ENCODE measurements around the gene KCNAB1. TPM values are rescaled to one million over a fixed set of nuclear protein-coding genes. Genes with fewer than 3 reads are reported as not detected.

The KCNAB1 gene
- total and polyA plus RNA-seq, 2 experiments from 2014 or later, result 0.80 to 1.4 TPM

DNA sequence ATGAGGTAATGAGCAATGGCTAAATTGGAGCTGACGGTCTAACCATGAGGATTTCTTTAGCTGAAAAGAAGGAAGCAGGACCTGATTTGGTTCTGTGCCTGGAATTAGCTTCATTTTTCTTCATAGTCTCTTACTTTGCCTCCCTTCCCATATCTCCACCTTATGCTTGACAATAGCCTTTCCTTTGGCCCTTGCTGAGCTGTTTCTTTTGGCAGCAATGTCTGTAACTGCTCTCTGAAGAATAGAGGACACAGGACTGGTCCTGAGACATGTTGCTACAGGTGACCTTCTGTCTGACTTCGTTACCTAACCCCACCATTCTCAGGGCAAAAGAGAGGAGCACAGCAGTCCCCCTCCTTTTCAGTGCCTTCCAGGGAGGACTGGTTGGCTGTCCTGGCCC is 312.2 kb downstream of the KCNAB1 start:
- H2AFZ ChIP-seq, result no peak overlapping the region
- H4K20me1 ChIP-seq (ENCODE audit: insufficient read depth, poor library complexity, severe bottlenecking), result no peaks in the 10 kb centered on the region
- no peak overlapping the region for H3K4me3 ChIP-seq
- H3K27me3 ChIP-seq, result no peaks in the 10 kb centered on the region
- no peak overlapping the region for H3K27ac ChIP-seq
- DNase-seq (ENCODE audit: low spot score), result no peak
- no peaks in the 10 kb centered on the region for H3K9me2 ChIP-seq (replicated peaks; ENCODE audit: insufficient read depth)
- H3K79me2 ChIP-seq, result no peaks in the 10 kb centered on the region
- H3K4me2 ChIP-seq, result no peak overlapping the region
- TF ChIP-seq EZH2phosphoT487 (IDR thresholded peaks at IDR 0.05; ENCODE audit: low read depth, severe bottlenecking, unreplicated experiment), result no peak
- WGBS (ENCODE audit: low lambda C conversion rate, missing lambda C conversion rate), result 94% methylated on average over 2 of the region's 2 CpGs
- H3K36me3 ChIP-seq (replicated peaks; ENCODE audit: insufficient read depth, low read depth), result no peaks in the 10 kb centered on the region
- no peaks in the 10 kb centered on the region for H3K4me1 ChIP-seq (ENCODE audit: insufficient read depth)
- no peaks in the 10 kb centered on the region for H3K9me3 ChIP-seq (ENCODE audit: low read depth)

DNA sequence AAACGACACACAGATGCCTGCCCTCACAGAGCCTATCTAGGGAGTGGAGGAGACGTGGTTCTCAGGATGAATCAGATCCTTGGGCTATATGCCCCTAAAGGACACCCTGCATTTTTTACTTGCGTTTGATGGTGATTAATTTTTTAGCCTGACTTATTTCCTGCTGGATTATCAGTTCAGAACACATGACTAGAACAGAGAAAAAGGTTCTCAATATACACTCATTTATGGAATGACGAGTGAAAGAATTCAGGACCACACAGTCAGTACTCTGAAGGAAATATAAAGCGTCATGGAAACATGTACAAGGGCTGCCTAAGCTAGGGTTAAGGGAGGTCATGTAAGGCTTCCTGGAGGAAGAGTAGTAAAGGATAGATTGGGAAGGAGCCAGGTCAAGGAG is 312.8 kb downstream of the KCNAB1 start:
- Histone ChIP-seq H3K79me2 (no peaks in the 10 kb centered on the region), H3K36me3 (replicated peaks; ENCODE audit: insufficient read depth, low read depth) (no peaks in the 10 kb centered on the region), H3K27ac (no peak overlapping the region), H3K9me3 (ENCODE audit: low read depth) (no peaks in the 10 kb centered on the region), H3K4me3 (no peak overlapping the region), H3K9me2 (replicated peaks; ENCODE audit: insufficient read depth) (no peaks in the 10 kb centered on the region), H3K27me3 (no peaks in the 10 kb centered on the region), H3K4me2 (no peak overlapping the region), H3K4me1 (ENCODE audit: insufficient read depth) (no peaks in the 10 kb centered on the region), H4K20me1 (ENCODE audit: insufficient read depth, poor library complexity, severe bottlenecking) (no peaks in the 10 kb centered on the region), H2AFZ (no peak overlapping the region)
- no peak for TF ChIP-seq EZH2 (IDR thresholded peaks at IDR 0.05; ENCODE audit: borderline replicate concordance)
- no peak for TF ChIP-seq EZH2phosphoT487 (IDR thresholded peaks at IDR 0.05; ENCODE audit: low read depth, severe bottlenecking, unreplicated experiment)
- TF ChIP-seq, protein P1, sequence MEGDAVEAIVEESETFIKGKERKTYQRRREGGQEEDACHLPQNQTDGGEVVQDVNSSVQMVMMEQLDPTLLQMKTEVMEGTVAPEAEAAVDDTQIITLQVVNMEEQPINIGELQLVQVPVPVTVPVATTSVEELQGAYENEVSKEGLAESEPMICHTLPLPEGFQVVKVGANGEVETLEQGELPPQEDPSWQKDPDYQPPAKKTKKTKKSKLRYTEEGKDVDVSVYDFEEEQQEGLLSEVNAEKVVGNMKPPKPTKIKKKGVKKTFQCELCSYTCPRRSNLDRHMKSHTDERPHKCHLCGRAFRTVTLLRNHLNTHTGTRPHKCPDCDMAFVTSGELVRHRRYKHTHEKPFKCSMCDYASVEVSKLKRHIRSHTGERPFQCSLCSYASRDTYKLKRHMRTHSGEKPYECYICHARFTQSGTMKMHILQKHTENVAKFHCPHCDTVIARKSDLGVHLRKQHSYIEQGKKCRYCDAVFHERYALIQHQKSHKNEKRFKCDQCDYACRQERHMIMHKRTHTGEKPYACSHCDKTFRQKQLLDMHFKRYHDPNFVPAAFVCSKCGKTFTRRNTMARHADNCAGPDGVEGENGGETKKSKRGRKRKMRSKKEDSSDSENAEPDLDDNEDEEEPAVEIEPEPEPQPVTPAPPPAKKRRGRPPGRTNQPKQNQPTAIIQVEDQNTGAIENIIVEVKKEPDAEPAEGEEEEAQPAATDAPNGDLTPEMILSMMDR (IDR thresholded peaks at IDR 0.05; ENCODE audit: poor library complexity), result no peak
- no peak for DNase-seq (ENCODE audit: low spot score)
- 71% methylated on average over 5 of the region's 5 CpGs for WGBS (ENCODE audit: low lambda C conversion rate, missing lambda C conversion rate)

DNA sequence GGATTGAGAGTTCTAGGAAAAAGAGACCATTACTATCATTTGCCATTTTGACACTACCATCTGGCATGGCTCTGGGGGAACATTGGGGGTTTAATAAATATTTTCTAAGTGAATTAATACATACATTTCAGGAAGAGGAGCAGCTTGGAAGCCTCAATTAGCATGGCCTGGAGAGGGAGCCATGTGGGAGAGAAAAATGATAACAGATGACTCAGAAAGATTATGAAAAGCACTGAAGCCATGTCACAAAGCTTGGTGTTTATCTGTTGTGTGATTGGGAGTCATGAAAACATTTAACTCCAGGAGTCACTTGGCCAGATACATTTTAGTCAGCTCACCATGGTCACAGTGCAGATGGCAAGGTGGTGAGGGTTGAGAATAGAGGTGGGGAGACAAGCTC is 313.5 kb downstream of the KCNAB1 start:
- Histone ChIP-seq H3K4me3 (no peak overlapping the region), H3K4me1 (ENCODE audit: insufficient read depth) (no peaks in the 10 kb centered on the region), H3K36me3 (replicated peaks; ENCODE audit: insufficient read depth, low read depth) (no peaks in the 10 kb centered on the region), H2AFZ (no peak overlapping the region), H3K4me2 (no peak overlapping the region), H4K20me1 (ENCODE audit: insufficient read depth, poor library complexity, severe bottlenecking) (no peaks in the 10 kb centered on the region), H3K9me2 (replicated peaks; ENCODE audit: insufficient read depth) (no peaks in the 10 kb centered on the region), H3K27me3 (no peaks in the 10 kb centered on the region), H3K9me3 (ENCODE audit: low read depth) (no peaks in the 10 kb centered on the region), H3K27ac (no peak overlapping the region), H3K79me2 (no peaks in the 10 kb centered on the region)
- TF ChIP-seq EZH2phosphoT487 (IDR thresholded peaks at IDR 0.05; ENCODE audit: low read depth, severe bottlenecking, unreplicated experiment) (no peak), EZH2 (IDR thresholded peaks at IDR 0.05; ENCODE audit: borderline replicate concordance) (no peak)
- TF ChIP-seq, protein P1 (IDR thresholded peaks at IDR 0.05; ENCODE audit: poor library complexity), result no peak
- DNase-seq (ENCODE audit: low spot score), result no peak

DNA sequence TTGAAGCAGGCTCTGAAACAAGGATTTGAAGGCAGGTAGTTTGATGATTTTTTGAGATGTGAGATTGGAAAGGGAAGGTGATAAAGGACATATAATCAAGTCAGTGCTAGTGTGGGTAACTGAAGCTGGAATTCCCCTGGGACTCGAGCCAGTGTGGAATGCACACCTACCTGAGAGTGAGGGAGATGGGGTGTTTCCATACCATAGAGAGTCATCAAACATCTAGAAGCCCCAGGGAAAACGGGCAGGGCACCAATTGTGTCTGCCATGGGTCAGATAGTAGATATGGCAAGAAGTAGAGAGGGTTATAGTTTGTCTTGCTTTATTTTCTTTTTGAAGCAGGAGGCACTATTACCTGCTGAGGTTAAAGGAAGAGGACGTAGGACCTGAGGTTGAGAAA is 314.5 kb downstream of the KCNAB1 start:
- H3K9me3 ChIP-seq (ENCODE audit: low read depth), result no peaks in the 10 kb centered on the region
- H2AFZ ChIP-seq, result no peak overlapping the region
- no peak overlapping the region for H3K4me3 ChIP-seq
- no peak for DNase-seq (ENCODE audit: low spot score)
- H3K27ac ChIP-seq, result no peak overlapping the region
- no peaks in the 10 kb centered on the region for H3K36me3 ChIP-seq (replicated peaks; ENCODE audit: insufficient read depth, low read depth)
- 76% methylated on average over 3 of the region's 3 CpGs for WGBS (ENCODE audit: low lambda C conversion rate, missing lambda C conversion rate)
- H3K9me2 ChIP-seq (replicated peaks; ENCODE audit: insufficient read depth), result no peaks in the 10 kb centered on the region
- H3K4me2 ChIP-seq, result no peak overlapping the region
- TF ChIP-seq, protein P1 (IDR thresholded peaks at IDR 0.05; ENCODE audit: poor library complexity), result no peak
- no peak for TF ChIP-seq EZH2 (IDR thresholded peaks at IDR 0.05; ENCODE audit: borderline replicate concordance)
- TF ChIP-seq EZH2phosphoT487 (IDR thresholded peaks at IDR 0.05; ENCODE audit: low read depth, severe bottlenecking, unreplicated experiment), result no peak
- H3K27me3 ChIP-seq, result no peaks in the 10 kb centered on the region
- H4K20me1 ChIP-seq (ENCODE audit: insufficient read depth, poor library complexity, severe bottlenecking), result no peaks in the 10 kb centered on the region
- H3K4me1 ChIP-seq (ENCODE audit: insufficient read depth), result no peaks in the 10 kb centered on the region
- no peaks in the 10 kb centered on the region for H3K79me2 ChIP-seq

All from hepatocyte (in vitro differentiated cells).